ENCODE measurements around the gene PARP3.

DNA sequence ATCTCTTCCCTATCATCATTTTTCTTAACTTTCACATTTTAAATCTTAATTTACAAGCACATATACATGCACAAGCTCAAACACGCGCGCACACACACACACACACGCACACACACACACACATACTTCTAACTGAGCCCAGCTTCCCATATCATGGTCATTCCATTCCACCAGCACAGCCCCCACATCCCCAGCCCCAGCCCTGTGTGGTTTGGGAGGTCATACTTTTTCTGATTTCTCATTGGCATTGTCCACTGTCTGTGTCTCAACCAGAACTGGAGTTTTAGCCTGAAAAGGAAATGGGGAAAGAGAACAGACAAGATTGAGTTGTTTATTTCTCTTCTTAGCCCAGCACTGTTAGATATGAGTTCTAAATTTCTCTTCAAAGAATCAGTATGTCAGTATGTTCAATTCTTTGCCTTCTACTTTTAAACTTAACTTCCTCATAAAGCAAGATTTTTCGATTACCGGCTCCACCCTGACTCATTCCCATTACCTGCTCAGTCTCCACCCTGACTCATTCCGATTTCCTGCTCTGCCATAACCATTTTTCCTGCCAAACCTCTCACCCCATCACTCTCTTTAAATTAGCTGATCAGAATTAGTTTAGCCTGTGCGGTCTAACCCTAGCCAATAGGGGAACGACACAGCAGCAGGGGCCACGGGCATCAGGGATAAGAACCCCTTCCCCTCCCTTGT is 45.4 kb upstream of the PARP3 start:
- no peak for TF ChIP-seq RFX5 (IDR thresholded peaks at IDR 0.05)
- TF ChIP-seq, protein P1, sequence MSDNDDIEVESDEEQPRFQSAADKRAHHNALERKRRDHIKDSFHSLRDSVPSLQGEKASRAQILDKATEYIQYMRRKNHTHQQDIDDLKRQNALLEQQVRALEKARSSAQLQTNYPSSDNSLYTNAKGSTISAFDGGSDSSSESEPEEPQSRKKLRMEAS (IDR thresholded peaks at IDR 0.05) = no peak

Measured in A549 (cell line).